H9 (cell line): Measurements from ENCODE around the gene BABAM1. TPM values are rescaled to one million over a fixed set of nuclear protein-coding genes. Genes with fewer than 3 reads are reported as not detected.
A peak's percentile ranks its signal among the peaks of the same experiment; 100 is the strongest.

ENCODE experiments used
- DNase-seq: peaks from one replicate; pipeline ENCODE4 v3.0.0-alpha.2; 2017
- H2AFZ ChIP-seq: one replicate; pipeline ENCODE4 v1.6.1; 2013; ENCODE audit warnings: mild to moderate bottlenecking, low read length, control low read depth, moderate library complexity
- H2AK5ac ChIP-seq: 2 replicates; pipeline ENCODE4 v1.6.1; 2013; ENCODE audit warnings: low read length, control low read depth, mixed read lengths; ENCODE audit not compliant: insufficient read length
- H2BK120ac ChIP-seq: one replicate; pipeline ENCODE4 v1.6.1; 2013; ENCODE audit warnings: low read depth, mild to moderate bottlenecking, low read length, control low read depth, inconsistent platforms; ENCODE audit not compliant: poor library complexity, severe bottlenecking
- H2BK12ac ChIP-seq: 2 replicates; pipeline ENCODE4 v1.6.1; 2013; ENCODE audit warnings: low read length, control low read depth, mixed read lengths, low read depth; ENCODE audit not compliant: insufficient read length
- H2BK15ac ChIP-seq: 2 replicates; pipeline ENCODE4 v1.6.1; 2013; ENCODE audit warnings: low read depth, low read length, control low read depth
- H2BK20ac ChIP-seq: one replicate; pipeline ENCODE4 v1.6.1; 2013; ENCODE audit warnings: low read depth, mild to moderate bottlenecking, low read length, control low read depth, inconsistent platforms; ENCODE audit not compliant: poor library complexity, severe bottlenecking
- H2BK5ac ChIP-seq: 2 replicates; pipeline ENCODE4 v1.6.1; 2013; ENCODE audit warnings: low read length, control low read depth, mixed read lengths; ENCODE audit not compliant: insufficient read length
- H3K14ac ChIP-seq: 2 replicates; pipeline ENCODE4 v1.6.1; 2013; ENCODE audit warnings: low read length, control low read depth; ENCODE audit not compliant: insufficient read depth
- H3K18ac ChIP-seq: 2 replicates; pipeline ENCODE4 v1.6.1; 2013; ENCODE audit warnings: low read depth, mild to moderate bottlenecking, mixed read lengths, low read length, control low read depth; ENCODE audit not compliant: insufficient read length
- H3K23ac ChIP-seq: 2 replicates; pipeline ENCODE4 v1.6.1; 2013; ENCODE audit warnings: low read length, control low read depth, mixed read lengths, low read depth; ENCODE audit not compliant: insufficient read length
- H3K23me2 ChIP-seq: 2 replicates; pipeline ENCODE4 v1.6.1; 2013; ENCODE audit warnings: low read depth, mild to moderate bottlenecking, mixed read lengths, low read length, control low read depth; ENCODE audit not compliant: insufficient read length, poor library complexity, severe bottlenecking
- H3K27ac ChIP-seq: 2 replicates; pipeline ENCODE4 v1.5.1; 2013; ENCODE audit warnings: low read length, control low read depth, mixed read lengths, low read depth; ENCODE audit not compliant: insufficient read length
- H3K27me3 ChIP-seq: 2 replicates; pipeline ENCODE4 v1.6.1; 2013; ENCODE audit warnings: low read length, control low read depth, inconsistent platforms; ENCODE audit not compliant: insufficient read depth
- H3K4ac ChIP-seq: 2 replicates; pipeline ENCODE4 v1.6.1; 2013; ENCODE audit warnings: low read depth, mild to moderate bottlenecking, control low read depth, inconsistent platforms, low read length, moderate library complexity
- H3K4me1 ChIP-seq: 2 replicates; pipeline ENCODE4 v1.6.1; 2013; ENCODE audit warnings: low read length, control low read depth, inconsistent platforms; ENCODE audit not compliant: insufficient read depth
- H3K4me2 ChIP-seq: 2 replicates; pipeline ENCODE4 v1.6.1; 2013; ENCODE audit warnings: low read length, control low read depth, mixed read lengths; ENCODE audit not compliant: insufficient read length, insufficient read depth
- H3K56ac ChIP-seq: 2 replicates; pipeline ENCODE4 v1.6.1; 2013; ENCODE audit warnings: low read depth, mild to moderate bottlenecking, mixed read lengths, low read length, control low read depth; ENCODE audit not compliant: insufficient read length
- H3K79me1 ChIP-seq: 2 replicates; pipeline ENCODE4 v1.6.1; 2013; ENCODE audit warnings: low read depth, mild to moderate bottlenecking, moderate library complexity, low read length, control low read depth, inconsistent platforms; ENCODE audit not compliant: insufficient read depth, poor library complexity, severe bottlenecking
- H3K79me2 ChIP-seq: 2 replicates; pipeline ENCODE4 v1.6.1; 2013; ENCODE audit warnings: low read length, control low read depth, inconsistent platforms; ENCODE audit not compliant: insufficient read depth
- H3K9ac ChIP-seq: 2 replicates; pipeline ENCODE4 v1.6.1; 2013; ENCODE audit warnings: low read length, control low read depth, mixed read lengths; ENCODE audit not compliant: insufficient read length; ENCODE audit errors: extremely low read depth
- H3K9me3 ChIP-seq: one replicate; pipeline ENCODE4 v1.6.1; 2013; ENCODE audit warnings: low read depth, low read length, inconsistent platforms; ENCODE audit not compliant: control insufficient read depth
- H3T11ph ChIP-seq: one replicate; pipeline ENCODE4 v1.6.1; 2013; ENCODE audit warnings: mild to moderate bottlenecking, low read length, control low read depth, inconsistent platforms
- H4K20me1 ChIP-seq: one replicate; pipeline ENCODE4 v1.6.1; 2013; ENCODE audit not compliant: control insufficient read depth, insufficient read length, insufficient read depth
- H4K5ac ChIP-seq: 2 replicates; pipeline ENCODE4 v1.6.1; 2013; ENCODE audit warnings: low read depth, mild to moderate bottlenecking, mixed read lengths, low read length, control low read depth; ENCODE audit not compliant: insufficient read length
- H4K8ac ChIP-seq: replicated peaks from 2 replicates; pipeline ENCODE4 v1.6.1; 2013; ENCODE audit warnings: low read length, control low read depth, mixed read lengths, low read depth; ENCODE audit not compliant: insufficient read length
- H4K91ac ChIP-seq: 2 replicates; pipeline ENCODE4 v1.6.1; 2013; ENCODE audit warnings: low read depth, mild to moderate bottlenecking, moderate library complexity, mixed read lengths, low read length, control low read depth; ENCODE audit not compliant: insufficient read length
- H3K27ac Mint-ChIP-seq, 3 experiments: 2 replicates in 2 of 3; 3 replicates in 1 of 3; pipeline ENCODE4 v1.8.0; 2020 to 2021; ENCODE audit warnings: mixed read lengths in 3 of 3, mild to moderate bottlenecking in 1 of 3, moderate library complexity in 1 of 3
- H3K27me3 Mint-ChIP-seq: 2 replicates; pipeline ENCODE4 v1.8.0; 2021; ENCODE audit warnings: low read depth, mild to moderate bottlenecking, moderate library complexity, mixed read lengths
- H3K36me3 Mint-ChIP-seq, 3 experiments: 2 replicates in 2 of 3; 3 replicates in 1 of 3; pipeline ENCODE4 v1.8.0; 2020 to 2021; ENCODE audit warnings: low read depth in 3 of 3, mixed read lengths in 3 of 3; ENCODE audit not compliant: insufficient read depth in 1 of 3
- H3K4me1 Mint-ChIP-seq, 2 experiments: 2 replicates each; pipeline ENCODE4 v1.8.0; 2020; ENCODE audit warnings: mixed read lengths in 2 of 2
- H3K4me3 Mint-ChIP-seq, 2 experiments: 2 replicates in 1 of 2; 3 replicates in 1 of 2; pipeline ENCODE4 v1.8.0; 2020 to 2021; ENCODE audit warnings: mild to moderate bottlenecking in 2 of 2, mixed read lengths in 2 of 2, moderate library complexity in 1 of 2
- H3K9me3 Mint-ChIP-seq, 2 experiments: 2 replicates in 1 of 2; 3 replicates in 1 of 2; pipeline ENCODE4 v1.8.0; 2020; ENCODE audit warnings: mild to moderate bottlenecking in 2 of 2, mixed read lengths in 2 of 2, moderate library complexity in 1 of 2
- CTCF ChIP-seq: fragments of 200-600 bp; sonication (generic); conservative IDR thresholded peaks from 3 replicates; pipeline ENCODE4 v1.8.0; 2021; ENCODE audit warnings: antibody characterized with exemption, mild to moderate bottlenecking
- WGBS: extraction: QIAGEN DNeasy Blood & Tissue Kit; methylation state at CpG from one replicate; pipeline ENCODE4 v1.1.7; 2013; ENCODE audit warnings: missing lambda C conversion rate, low lambda C conversion rate, mixed read lengths; ENCODE audit not compliant: insufficient read length; ENCODE audit errors: extremely low coverage; 5-methylcytosine and 5-hydroxymethylcytosine counted together
- total RNA-seq: library from RNA; stranded (reverse); gene quantifications from 2 replicates; pipeline ENCODE4 v1.2.1, GENCODE V29; 2021

The BABAM1 gene
- total RNA-seq, 1 experiment from 2014 or later: 130 TPM

GRCh38 chr19:17292301-17293074 is 25.2 kb downstream of the BABAM1 start:
- peak; percentile 95 for DNase-seq
- H4K91ac ChIP-seq: no peak overlapping the region
- Mint-ChIP-seq H3K4me1 (peaks cover 5 to 21% of the 10 kb centered on the region in 2 experiments; a peak in 2 of 4 replicates), H3K27ac (peak overlapping the region; percentile 96 to 98 (median 96)), H3K9me3 (no peaks in the 10 kb centered on the region), H3K4me3 (peak overlapping the region; percentile 80 to 89), H3K36me3 (peaks cover 10 to 12% (median 11%) of the 10 kb centered on the region in 3 experiments), H3K27me3 (peaks cover 2% of the 10 kb centered on the region; the same call in 1 of the 2 replicates)
- H3K27me3 ChIP-seq: no peaks in the 10 kb centered on the region
- peak overlapping the region; percentile 27 for H3K9ac ChIP-seq
- no peak overlapping the region for H3T11ph ChIP-seq
- H3K79me1 ChIP-seq: no peaks in the 10 kb centered on the region
- no peak overlapping the region for H2BK12ac ChIP-seq
- H2BK15ac ChIP-seq: no peak overlapping the region
- H4K20me1 ChIP-seq: no peaks in the 10 kb centered on the region
- H3K27ac ChIP-seq: no peak overlapping the region
- peak overlapping the region; percentile 76 for H3K14ac ChIP-seq
- no peak overlapping the region for H3K23ac ChIP-seq
- no peaks in the 10 kb centered on the region for H3K23me2 ChIP-seq
- no peak overlapping the region for H3K56ac ChIP-seq
- H4K5ac ChIP-seq: no peak overlapping the region
- no peak overlapping the region for H4K8ac ChIP-seq
- H2AFZ ChIP-seq: no peak overlapping the region
- no peak overlapping the region for H2BK20ac ChIP-seq
- H3K4me1 ChIP-seq: no peaks in the 10 kb centered on the region; the same call in 1 of the 2 replicates
- no peak overlapping the region for H2BK5ac ChIP-seq
- TF ChIP-seq CTCF: peak; percentile 71
- no peaks in the 10 kb centered on the region for H3K79me2 ChIP-seq
- peak overlapping the region; percentile 64 for H3K18ac ChIP-seq
- peak overlapping the region; percentile 78 for H3K4me2 ChIP-seq
- no peak overlapping the region for H2BK120ac ChIP-seq
- no peaks in the 10 kb centered on the region for H3K9me3 ChIP-seq
- no peak overlapping the region for H2AK5ac ChIP-seq
- no CpG with 5 or more reads among the region's 46 CpGs for WGBS
- H3K4ac ChIP-seq: no peak overlapping the region
